ENCODE data around the gene CHST8.

Gene CHST8

GRCh38 chr19:33646306-33646705, 24.6 kb downstream of the CHST8 start:
- peak; percentile 29 for DNase-seq

- DNase-seq: no peak
Observed at GRCh38 chr19:33647146-33647545, 25.4 kb downstream of the CHST8 start.

GRCh38 chr19:33649627-33650305, 28.0 kb downstream of the CHST8 start:
- no peak for DNase-seq

DNA sequence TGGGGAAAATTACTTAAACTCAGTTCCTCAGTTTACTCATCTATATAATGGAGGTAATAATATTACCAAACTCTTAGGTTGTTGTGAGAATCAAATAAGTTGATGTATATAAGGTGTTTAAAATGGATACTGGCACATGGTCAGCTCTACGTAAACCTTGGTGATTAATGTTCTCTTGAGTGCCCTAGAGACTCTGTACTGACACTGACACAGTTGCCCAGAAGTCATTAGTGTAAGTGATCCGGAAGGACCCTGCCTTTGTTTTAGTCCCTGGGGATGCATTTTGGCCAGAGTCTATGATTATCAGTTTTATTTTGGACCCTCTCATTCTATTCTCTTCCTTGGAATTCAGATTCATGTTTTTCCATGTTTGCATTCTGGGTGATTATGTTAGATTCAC, 31.9 kb downstream of the CHST8 start:
- peak; percentile 2 for DNase-seq

DNA sequence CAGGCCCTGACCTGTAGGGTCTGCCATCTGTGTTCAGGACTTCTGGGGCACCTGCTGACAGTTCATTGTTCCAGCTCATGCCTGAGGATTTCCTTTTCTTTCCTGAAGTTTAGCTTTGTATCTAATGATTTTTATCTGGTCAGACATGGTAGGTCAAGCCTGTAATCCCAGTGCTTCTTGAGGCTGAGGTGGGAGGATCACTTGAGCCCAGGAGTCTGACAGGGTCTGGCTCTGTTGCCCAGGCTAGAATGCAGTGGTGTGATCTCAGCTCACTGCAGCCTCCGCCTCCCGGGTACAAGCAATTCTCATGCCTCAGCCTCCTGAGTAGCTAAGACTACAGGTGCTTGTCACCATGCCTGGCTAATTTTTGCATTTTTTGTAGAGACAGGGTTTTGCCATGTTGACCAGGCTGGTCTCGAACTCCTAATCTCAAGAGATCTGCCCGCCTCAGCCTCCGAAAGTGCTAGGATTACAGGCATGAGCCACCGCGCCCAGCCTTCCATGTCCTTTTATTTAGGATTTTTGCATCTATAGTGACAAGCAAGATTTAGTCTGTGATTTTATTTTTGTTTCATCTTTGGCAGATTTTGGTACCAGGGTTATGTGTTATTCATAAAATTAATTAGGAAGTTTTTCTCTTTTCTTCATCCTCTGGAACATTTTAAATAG, 33.2 kb downstream of the CHST8 start:
- DNase-seq: peak; percentile 22

DNA sequence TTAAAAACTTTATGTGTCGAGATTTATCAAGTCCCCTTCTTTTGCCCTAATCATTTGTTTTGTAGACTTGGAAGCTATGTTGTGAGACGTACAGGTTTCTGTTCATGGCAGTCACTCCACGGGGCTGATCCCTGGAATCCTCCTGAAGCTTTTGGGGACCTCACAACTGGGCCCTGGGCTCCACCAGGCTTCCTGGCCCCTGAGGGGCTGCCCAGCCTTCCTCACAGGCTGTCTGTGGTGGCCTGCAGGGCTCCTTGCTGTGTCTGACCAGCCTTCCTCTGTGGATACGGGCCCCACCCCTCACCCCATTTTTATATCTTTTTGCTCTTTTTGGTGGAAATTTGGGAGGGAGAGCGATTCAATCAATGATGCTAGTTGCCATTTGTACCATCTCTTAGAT, 38.1 kb downstream of the CHST8 start:
- peak; percentile 29 for DNase-seq

GRCh38 chr19:33660410-33661124, 38.8 kb downstream of the CHST8 start:
- DNase-seq: peak; percentile 31

- DNase-seq: peak; percentile 31
Observed at GRCh38 chr19:33661336-33661735, 39.6 kb downstream of the CHST8 start.

DNA sequence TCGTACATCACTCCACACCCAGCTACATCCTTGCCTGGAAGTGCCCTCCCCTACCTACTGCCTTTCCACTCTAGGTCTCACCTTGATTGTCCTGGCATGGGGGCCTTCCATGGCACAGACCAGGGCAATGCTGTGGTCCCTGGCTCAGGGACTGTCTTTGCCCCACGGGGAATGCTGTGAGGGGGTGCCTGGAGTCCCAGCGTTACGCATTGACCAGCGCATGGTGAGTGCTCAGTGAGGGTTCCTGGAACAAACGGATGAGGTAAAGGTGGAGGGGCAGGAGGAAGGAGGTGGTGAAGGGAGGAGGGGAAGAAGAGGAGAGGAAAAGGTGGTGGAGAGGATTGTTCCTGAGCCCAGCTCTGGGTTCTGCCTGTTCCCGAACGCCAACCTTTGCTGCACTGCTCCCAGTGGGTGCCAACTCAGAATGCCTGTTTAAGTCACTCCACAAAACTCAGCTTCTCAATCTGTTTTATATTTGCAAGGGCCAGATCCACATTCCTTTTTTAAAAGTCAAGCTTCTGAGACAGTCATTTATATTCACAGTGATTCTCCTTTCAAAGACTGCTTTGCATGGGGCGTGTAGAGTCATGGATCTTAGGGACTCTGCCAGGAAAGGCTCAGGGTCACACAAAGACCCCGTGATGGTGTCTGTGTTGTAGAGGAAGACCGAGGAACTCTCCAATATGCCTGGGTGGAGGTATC, 40.8 kb downstream of the CHST8 start:
- DNase-seq: peak; percentile 32

DNA sequence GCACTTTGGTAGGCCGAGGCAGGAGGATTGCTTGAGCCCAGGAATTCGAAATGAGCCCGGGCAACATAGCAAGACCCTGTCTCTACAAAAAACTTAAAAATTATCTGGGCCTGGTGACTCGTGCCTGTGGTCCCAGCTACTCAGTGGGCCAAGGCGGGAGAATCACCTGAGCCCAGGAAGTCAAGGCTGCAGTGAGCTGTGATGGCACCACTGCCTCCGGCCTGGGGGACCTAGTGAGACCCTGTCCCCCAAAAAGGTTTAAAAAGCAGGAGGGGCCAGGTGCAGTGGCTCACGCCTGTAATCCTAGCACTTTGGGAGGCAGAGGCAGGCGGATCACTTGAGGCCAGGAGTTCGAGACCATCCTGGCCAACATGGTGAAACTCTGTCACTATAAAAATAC, 41.6 kb downstream of the CHST8 start:
- DNase-seq: peak; percentile 19

GRCh38 chr19:33664744-33665143, 43.0 kb downstream of the CHST8 start:
- peak; percentile 4 for DNase-seq

GRCh38 chr19:33665776-33666595, 44.2 kb downstream of the CHST8 start:
- peak; percentile 29 for DNase-seq

GRCh38 chr19:33667141-33667650, 45.4 kb downstream of the CHST8 start:
- peak; percentile 27 for DNase-seq

- peak; percentile 28 for DNase-seq
Observed at GRCh38 chr19:33667881-33668280, 46.1 kb downstream of the CHST8 start.

GRCh38 chr19:33668968-33669367, 47.2 kb downstream of the CHST8 start:
- DNase-seq: no peak

GRCh38 chr19:33669376-33669775, 47.6 kb downstream of the CHST8 start:
- DNase-seq: peak; percentile 23

DNA sequence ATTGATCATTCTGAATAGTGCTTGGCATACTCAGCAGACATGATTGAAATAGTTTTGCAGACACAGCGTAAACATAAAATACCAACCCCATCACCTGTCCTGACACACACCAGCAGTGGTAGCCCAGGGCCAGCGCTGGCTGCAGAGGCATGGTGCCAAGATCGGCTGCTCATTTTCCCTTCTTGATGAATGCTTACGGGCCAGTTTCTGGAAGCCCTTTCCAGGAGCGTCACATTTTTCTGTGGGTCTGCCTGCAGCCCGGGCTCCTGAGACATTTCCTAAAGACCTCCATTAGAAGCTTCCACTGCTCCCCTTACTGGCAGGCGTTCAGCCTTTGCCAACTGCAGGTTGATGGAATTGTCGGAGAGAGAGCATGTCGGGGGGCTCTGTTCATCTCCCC, 48.6 kb downstream of the CHST8 start:
- peak; percentile 40 for DNase-seq

- peak; percentile 22 for DNase-seq
Observed at GRCh38 chr19:33671211-33671610, 49.5 kb downstream of the CHST8 start.

DNA sequence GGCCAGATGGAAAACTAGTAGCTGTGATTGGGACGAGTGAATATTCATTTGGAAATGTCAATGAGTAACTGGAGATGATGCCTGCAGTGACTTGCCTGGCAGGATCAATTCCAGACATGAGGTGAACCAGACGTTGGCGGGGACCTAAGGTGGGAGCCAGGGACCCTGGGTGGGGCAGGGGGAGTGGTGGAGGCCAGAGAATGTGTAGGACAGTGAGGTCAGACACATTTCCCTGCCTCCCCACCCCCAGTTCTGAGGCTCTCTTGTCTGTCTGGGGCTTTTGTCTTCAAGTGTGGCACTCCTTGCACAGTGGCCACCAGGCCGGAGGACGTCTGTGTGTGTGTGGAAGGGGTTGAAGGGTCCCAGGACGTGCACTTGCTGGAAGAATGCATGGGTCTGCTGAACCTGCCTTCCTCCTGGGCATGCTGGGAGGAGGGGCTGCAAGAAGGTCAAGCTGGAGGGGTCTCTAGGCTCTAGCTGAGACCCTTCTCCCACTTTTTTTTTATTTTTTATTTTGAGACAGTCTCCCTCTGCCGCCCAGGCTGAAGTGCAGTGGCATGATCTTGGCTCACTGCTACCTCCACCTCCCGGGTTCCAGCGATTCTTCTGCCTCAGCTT, 51.6 kb downstream of the CHST8 start:
- DNase-seq: peak; percentile 43

- DNase-seq: peak; percentile 28
Observed at GRCh38 chr19:33673996-33674625, 52.4 kb downstream of the CHST8 start.
